ENCODE data around the gene KIAA0040. TPM values are rescaled to one million over a fixed set of nuclear protein-coding genes. Genes with fewer than 3 reads are reported as not detected.

Gene KIAA0040
- total RNA-seq, 1 experiment from 2014 or later = 32.4 TPM

GRCh38 chr1:175191659-175192058 lies 917 bp downstream of the KIAA0040 start:
- H3K27me3 ChIP-seq (ENCODE audit: insufficient read depth, low read length) = no peaks in the 10 kb centered on the region
- peak overlapping the region; percentile 84 for H3K9ac ChIP-seq (ENCODE audit: low read length)
- no TSS peak for BruUV-seq (replicated peaks)
- H3K4me3 ChIP-seq (replicated peaks in 1 of 2; ENCODE audit: low read depth in 1 of 2, low read length in 2 of 2) = peak overlapping the region; percentile 67 to 87
- H3K9me3 ChIP-seq (ENCODE audit: control insufficient read depth in 1 of 2, insufficient read depth in 1 of 2, low read depth in 1 of 2, low read length in 2 of 2) = no peaks in the 10 kb centered on the region
- TF ChIP-seq POLR2A (IDR thresholded peaks at IDR 0.05; ENCODE audit: borderline replicate concordance, extremely low read depth, insufficient read depth, insufficient read length) (no peak), TCF7L2 (IDR thresholded peaks at IDR 0.05; ENCODE audit: borderline replicate concordance, extremely low read depth, insufficient read depth, insufficient read length) (no peak), EZH2phosphoT487 (IDR thresholded peaks at IDR 0.05; ENCODE audit: borderline replicate concordance) (no peak), SRF (IDR thresholded peaks at IDR 0.05; ENCODE audit: low read depth) (no peak), JUND (IDR thresholded peaks at IDR 0.05) (no peak), CBX3 (IDR thresholded peaks at IDR 0.05; ENCODE audit: low read depth) (no peak), POLR2AphosphoS5 (IDR thresholded peaks at IDR 0.05; ENCODE audit: low read depth, low read length) (no peak), ZNF274 (IDR thresholded peaks at IDR 0.05; ENCODE audit: low read depth, low read length) (no peak), REST (IDR thresholded peaks at IDR 0.05; ENCODE audit: low read depth) (no peak), SIN3A (IDR thresholded peaks at IDR 0.05; ENCODE audit: low read depth) (no peak), ZFX (IDR thresholded peaks at IDR 0.05) (no peak), CEBPB (IDR thresholded peaks at IDR 0.05; ENCODE audit: low read depth) (no peak), EGR1 (IDR thresholded peaks at IDR 0.05; ENCODE audit: low read depth) (no peak), EZH2 (IDR thresholded peaks at IDR 0.05) (no peak), RAD21 (IDR thresholded peaks at IDR 0.05; ENCODE audit: low read depth) (no peak), YY1 (IDR thresholded peaks at IDR 0.05; ENCODE audit: extremely low read depth, insufficient replicate concordance, low read depth, low read length) (no peak)
- TF ChIP-seq, protein P1, sequence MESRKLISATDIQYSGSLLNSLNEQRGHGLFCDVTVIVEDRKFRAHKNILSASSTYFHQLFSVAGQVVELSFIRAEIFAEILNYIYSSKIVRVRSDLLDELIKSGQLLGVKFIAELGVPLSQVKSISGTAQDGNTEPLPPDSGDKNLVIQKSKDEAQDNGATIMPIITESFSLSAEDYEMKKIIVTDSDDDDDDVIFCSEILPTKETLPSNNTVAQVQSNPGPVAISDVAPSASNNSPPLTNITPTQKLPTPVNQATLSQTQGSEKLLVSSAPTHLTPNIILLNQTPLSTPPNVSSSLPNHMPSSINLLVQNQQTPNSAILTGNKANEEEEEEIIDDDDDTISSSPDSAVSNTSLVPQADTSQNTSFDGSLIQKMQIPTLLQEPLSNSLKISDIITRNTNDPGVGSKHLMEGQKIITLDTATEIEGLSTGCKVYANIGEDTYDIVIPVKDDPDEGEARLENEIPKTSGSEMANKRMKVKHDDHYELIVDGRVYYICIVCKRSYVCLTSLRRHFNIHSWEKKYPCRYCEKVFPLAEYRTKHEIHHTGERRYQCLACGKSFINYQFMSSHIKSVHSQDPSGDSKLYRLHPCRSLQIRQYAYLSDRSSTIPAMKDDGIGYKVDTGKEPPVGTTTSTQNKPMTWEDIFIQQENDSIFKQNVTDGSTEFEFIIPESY (IDR thresholded peaks at IDR 0.05; ENCODE audit: extremely low read depth, insufficient replicate concordance, low read length) = no peak
- TF ChIP-seq, protein P2, sequence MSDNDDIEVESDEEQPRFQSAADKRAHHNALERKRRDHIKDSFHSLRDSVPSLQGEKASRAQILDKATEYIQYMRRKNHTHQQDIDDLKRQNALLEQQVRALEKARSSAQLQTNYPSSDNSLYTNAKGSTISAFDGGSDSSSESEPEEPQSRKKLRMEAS (IDR thresholded peaks at IDR 0.05) = no peak
- TF ChIP-seq, protein P3, sequence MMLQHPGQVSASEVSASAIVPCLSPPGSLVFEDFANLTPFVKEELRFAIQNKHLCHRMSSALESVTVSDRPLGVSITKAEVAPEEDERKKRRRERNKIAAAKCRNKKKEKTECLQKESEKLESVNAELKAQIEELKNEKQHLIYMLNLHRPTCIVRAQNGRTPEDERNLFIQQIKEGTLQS (IDR thresholded peaks at IDR 0.05) = no peak
- no peaks in the 10 kb centered on the region for H4K20me1 ChIP-seq (ENCODE audit: insufficient read depth)
- DNase-seq (ENCODE audit: low read depth, low spot score) = no peak
- ATAC-seq = no peak
- H3K4me1 ChIP-seq (ENCODE audit: control insufficient read depth in 1 of 2, insufficient read depth in 2 of 2, low read length in 2 of 2) = peaks cover 6 to 38% of the 10 kb centered on the region in 2 experiments; a peak in 3 of 4 replicates
- intact Hi-C loops (cut with micrococcal nuclease) = no loop called here
- ChIA-PET POLR2A (interaction anchor here (1.2 kb wide), 2 partner anchors 8 to 22 kb away, joined by 5 to 9 read pairs; no protein-coding TSS in a partner anchor), CTCF (interaction anchor here (1.6 kb wide), 1 partner anchor 22 kb away, joined by 4 read pairs; no protein-coding TSS in a partner anchor), RAD21 (ENCODE audit: low non-redundant PET in 1 of 2, low total read pairs in 2 of 2, uncharacterized antibody in 2 of 2, unreplicated experiment in 2 of 2) (no interaction called here)
- no peaks in the 10 kb centered on the region for H3K9me2 ChIP-seq (ENCODE audit: insufficient read depth)
- H3K4me2 ChIP-seq (ENCODE audit: low read length) = peak overlapping the region; percentile 97
- no peaks in the 10 kb centered on the region for H3K36me3 ChIP-seq (ENCODE audit: control insufficient read depth in 1 of 2, insufficient read depth in 2 of 2, low read length in 2 of 2)
- no peak overlapping the region for H3K27ac ChIP-seq (ENCODE audit: low read depth, low read length)
- peaks cover 9% of the 10 kb centered on the region; the same call in 1 of the 2 replicates for H3K79me2 ChIP-seq (ENCODE audit: insufficient read depth, low read length)
- H2AFZ ChIP-seq (ENCODE audit: low read depth, low read length, poor library complexity, severe bottlenecking) = peak overlapping the region; percentile 80

Measured in HCT116 (cell line).